RPMI8226 (cell line): ENCODE measurements around the gene DOP1A.
"Not testable (repeated sequence)": the region's sequence is repeated elsewhere in the genome, so short reads cannot be mapped to it uniquely, and the experiment has no call there.

Experiments
- DNase-seq: peaks from one replicate; pipeline ENCODE4 v3.0.0-alpha.2; 2015

The DOP1A gene

DNA sequence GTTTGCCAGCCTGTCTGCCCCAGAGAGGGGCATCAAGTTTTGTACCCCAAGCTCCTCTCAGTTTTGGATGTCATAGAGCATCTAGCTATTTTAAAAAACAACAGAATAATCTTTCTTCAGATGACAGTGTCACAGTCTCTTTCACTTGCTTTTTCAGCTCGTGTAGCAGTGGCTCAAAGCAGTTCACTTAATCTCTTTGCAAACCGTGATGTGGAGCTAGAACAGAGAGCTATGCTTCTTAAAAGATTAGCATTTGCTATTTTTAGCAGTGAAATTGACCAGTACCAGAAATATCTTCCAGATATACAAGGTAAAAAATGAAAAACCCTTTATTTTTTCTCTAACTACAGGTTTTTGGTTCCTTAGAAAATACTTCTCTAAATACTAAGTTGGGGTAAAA is 88.3 kb downstream of the DOP1A start:
- no peak for DNase-seq

DNA sequence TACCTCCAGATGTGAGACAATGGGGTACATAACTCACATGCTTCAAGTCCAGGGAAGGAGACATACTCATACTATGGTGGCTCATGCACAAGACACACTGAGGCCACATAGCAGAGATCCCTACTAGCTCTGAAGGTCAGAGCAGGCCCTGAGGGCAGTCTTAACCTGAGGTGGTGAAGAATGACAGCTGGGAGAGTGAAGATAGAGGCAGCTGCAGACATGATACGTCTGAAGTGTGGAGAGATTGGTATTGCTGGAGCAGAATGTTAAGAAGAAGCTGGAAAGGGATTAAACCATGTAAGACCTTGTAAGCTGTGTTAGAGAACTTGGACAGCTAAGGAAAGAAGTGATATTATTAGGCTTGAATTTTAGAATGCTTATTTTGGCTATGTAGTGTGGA is 92.7 kb downstream of the DOP1A start:
- no peak for DNase-seq

DNA sequence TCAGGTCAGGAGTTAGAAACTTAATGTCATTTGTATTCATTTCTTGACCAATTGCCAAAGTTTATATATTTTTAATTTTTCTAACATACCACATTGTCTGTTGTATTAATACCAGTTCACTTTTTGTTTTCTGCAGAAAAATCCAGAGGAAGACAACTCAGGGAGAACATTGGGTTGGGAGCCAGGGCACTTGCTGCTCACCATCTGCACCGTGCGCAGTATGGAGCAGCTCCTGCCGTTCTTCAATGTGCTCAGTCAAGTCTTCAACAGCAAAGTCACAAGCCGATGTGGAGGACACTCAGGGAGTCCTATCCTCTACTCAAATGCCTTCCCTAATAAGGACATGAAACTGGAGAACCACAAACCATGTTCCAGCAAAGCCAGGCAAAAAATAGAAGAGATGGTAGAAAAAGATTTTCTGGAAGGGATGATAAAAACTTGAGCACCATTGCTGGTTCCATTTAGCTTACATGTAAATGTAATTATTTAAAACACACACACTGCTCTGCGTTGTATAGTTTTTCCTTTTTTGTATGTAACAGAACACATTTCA is 100.3 kb downstream of the DOP1A start:
- no peak for DNase-seq

DNA sequence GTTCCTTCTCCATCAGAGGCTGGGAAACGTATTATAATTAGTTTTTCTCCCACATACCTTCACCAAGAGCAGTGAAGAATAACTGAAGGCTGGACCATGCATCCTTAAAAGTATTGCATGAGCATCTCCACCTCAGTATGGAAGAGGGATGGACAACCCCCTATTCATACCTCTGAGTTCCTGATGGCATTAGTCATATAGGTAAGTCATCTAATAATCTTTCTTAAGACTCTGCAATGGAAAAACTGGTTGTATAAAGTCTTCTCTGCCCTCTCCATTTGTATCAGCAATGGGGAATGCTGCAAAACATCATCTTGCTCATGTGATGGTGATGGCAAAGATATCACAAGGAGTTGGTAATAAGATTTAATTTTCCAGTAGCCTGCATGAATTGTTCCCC is 101.1 kb downstream of the DOP1A start:
- DNase-seq = no peak

DNA sequence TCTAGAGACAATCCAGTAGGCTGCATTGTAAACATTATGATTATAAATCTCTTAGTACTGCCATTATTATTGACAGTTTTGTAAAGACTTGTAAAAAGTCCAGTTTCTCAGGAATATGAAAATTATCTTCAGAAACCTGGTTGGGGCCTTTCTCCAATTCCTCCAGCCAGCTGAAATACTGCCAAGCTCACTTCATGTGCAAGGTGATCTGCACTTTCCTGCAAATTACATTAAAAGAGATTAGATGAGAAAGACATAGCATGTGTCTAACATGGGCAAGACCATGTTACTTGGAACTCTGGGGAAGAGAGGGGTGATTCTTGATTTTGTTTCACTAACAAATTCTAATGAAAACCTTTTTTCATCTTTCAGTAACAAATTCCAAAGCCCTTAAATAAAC is 101.6 kb downstream of the DOP1A start:
- no peak for DNase-seq

DNA sequence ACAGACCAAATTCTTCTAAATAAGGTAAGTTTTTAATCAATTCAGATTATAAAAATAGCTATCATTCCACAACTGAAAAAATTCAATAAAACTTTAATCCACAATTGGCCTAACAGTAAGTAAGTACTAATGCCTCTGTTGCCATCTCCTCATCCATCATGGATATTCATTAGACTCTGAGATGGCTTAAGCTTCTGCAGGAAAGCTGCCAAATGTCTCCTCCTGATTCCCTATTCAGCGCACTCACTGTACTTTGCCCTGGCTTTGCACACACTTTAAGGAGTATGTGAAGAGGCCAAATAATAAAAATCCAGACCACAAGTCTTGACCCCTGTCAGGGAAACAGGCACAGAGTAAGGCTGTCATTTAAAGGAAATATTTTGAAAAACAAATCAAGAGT is 102.0 kb downstream of the DOP1A start:
- DNase-seq = no peak

DNA sequence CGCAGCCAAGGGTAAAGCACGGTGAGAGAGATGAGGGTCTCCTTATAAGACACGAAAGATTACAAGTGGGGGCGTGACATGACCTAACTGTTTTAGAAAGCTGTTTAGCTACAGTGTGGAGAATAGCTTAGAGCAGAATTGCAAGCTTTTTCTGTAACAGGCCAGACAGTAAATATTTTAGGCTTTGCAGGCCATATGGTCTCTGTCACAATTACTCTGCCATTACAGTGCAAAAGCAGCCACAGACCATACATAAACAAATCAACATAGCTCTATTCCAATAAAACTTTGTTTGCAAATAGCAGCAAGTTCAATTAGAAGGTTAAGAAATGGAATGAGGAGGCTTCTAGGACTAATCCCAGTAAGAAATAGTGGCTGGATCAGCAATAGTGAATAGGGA is 108.8 kb downstream of the DOP1A start:
- no peak for DNase-seq

DNA sequence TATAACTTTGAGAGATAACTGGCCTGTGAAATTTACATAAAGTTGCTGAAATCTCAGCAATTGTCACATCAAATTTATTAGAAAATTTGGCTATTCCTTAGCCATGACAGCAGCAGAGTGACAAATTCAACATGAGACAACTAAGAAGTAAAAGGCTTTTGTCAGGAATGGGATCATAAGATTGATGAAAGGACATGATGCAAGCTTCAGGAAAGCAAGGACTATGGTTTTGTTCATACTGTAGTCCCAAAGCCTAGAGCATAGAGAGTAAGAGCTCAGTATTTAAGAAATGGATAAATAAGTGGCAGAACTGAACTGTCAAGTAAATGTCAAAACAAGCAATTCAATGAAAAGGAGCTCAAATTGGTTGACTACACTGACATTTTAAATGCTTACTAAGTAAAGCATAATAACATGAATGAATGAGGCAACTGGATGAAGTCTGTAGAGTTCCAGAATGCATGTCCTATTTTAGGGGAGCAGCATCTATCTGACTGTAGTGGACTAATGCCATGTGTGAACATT is 113.0 kb downstream of the DOP1A start:
- no peak for DNase-seq

DNA sequence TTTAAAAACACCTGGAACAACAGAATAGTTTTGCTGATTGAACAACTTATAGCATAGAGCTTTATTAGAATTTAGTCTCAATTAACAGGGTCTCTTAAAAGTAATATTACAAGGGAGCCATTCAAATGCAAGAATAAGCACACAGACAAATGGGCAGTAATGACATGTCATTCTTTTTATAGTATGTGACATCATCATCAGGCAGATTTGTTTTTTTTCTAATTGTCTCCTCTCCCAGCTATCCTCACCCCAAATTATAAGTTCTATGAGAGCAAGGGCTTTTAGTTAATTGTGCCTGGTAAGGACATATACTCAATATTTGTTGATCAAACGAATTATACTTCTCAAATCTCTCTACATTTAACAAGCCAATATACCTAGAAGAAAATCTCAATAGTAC is 114.6 kb downstream of the DOP1A start:
- DNase-seq = no peak

DNA sequence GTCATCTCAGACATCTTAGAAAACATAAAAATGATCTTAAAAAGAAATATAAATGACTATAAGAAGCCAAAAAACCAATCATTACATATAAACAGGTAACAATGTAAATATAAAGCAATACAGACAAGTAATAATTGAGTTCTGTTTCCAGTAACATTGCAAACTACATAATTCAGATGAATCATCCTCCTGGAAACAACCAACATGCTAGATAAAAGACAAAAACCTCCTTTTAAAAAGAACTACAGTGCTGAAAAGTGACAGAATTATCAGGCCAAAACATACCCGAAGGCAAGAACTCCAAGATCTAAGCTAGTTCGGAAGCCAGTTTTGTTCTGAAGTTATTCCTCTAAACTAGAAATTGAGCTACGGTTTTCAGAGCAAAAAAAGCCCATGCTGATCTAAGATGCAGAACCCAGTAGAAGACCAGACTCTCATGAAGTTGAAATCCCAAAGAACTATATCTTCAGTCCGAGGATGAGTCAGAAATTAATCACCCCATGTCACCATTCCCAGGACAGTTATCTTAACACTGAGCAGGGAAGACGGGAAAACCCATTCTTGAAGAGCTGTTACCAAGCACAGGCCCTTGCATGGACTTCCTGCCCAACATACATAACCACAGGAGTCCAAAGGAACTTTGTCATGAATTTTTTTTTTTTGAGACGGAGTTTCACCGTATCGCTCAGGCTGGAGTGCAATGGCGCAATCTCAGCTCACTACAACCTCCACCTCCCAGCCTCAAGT is 115.8 kb downstream of the DOP1A start:
- no peak for DNase-seq

DNA sequence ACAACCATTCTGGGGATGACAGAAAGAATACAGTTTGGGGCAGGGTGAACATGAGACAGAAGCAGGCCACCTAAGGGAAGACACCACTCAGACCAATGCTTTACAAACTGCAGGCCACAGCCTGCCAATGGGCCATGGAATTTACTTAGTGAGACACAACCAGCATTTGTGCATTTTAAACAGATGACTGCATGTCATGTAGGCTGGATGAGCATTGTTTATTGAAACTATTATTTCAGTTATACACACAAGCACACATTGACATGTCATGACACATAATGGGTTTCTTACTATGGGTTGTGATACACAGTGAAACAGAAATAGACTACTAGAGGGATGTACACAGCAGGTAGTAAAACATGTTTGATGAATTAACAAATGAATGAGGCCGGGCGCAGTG is 117.6 kb downstream of the DOP1A start:
- DNase-seq = no peak

DNA sequence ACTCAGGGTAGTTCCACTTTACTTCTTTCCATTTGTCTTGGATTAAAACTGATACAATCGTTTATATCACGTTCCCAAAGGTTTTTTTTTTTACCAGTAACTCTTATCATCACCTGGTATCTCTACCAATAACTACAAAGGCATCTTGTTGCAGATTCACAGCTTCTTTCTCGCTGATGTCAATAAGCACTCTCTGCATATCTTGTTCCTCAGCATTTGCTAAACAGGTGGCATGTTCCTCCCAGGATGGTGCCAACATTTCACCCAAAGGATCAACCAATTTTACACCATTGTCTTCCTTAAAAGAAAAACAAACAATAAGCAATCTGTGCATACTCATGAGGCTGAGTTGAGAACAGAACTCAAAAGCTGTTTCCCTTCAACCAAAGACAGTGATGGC is 121.0 kb downstream of the DOP1A start:
- DNase-seq = no peak

DNA sequence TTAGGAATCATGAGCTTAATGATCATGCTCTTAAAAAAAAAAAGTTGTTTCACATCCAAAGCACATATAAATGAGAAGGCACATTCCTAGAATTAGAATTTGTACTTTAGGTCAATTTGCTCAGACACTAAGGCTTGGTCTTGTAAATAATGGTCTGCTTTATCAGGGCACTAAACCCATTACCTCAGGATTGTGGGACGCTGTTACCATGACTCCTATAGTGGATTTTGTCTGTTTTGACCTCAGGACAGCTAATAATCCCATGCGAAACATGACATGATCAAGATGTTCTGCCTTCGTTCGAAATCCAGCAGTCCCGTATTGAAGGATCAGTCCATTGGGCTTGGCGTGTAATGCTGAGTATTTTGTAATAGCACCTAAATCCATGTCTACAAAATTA is 123.2 kb downstream of the DOP1A start:
- DNase-seq = no peak

DNA sequence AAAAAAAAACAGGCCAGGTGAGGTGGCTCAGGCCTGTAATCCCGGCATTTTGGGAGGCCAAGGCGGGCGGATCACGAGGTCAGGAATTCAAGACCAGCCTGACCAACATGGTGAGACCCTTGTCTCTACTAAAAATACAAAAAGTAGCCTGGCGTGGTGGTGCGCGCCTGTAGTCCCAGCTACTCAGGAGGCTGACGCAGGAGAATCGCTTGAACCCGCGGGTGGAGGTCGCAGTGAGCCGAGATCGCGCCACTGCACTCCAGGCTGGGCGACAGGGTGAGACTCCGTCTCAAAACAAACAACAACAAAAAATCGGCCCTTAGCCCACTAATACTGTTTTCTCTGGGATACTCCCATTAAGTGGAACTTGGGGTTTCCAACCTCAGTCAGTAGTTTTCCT is 124.5 kb downstream of the DOP1A start:
- not testable (repeated sequence) for DNase-seq

DNA sequence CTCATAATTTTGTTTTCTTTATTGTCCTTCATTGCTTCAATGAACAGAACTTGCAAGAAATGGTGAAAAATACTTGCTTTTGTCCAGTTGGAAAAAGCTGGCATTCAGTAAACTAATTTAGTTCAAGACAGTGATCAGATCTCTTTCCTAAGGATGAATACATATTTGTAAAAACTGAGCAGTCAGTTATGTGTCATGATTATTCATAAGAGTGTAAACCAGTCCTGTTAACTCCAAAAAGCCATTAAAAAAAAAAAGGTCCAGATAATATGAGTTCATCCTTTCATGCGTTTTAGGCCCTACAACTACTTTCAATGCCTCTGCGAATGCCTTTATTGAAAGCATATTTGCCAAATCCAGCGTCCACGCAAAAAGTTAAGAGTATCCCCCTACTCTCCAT is 125.0 kb downstream of the DOP1A start:
- DNase-seq = no peak

DNA sequence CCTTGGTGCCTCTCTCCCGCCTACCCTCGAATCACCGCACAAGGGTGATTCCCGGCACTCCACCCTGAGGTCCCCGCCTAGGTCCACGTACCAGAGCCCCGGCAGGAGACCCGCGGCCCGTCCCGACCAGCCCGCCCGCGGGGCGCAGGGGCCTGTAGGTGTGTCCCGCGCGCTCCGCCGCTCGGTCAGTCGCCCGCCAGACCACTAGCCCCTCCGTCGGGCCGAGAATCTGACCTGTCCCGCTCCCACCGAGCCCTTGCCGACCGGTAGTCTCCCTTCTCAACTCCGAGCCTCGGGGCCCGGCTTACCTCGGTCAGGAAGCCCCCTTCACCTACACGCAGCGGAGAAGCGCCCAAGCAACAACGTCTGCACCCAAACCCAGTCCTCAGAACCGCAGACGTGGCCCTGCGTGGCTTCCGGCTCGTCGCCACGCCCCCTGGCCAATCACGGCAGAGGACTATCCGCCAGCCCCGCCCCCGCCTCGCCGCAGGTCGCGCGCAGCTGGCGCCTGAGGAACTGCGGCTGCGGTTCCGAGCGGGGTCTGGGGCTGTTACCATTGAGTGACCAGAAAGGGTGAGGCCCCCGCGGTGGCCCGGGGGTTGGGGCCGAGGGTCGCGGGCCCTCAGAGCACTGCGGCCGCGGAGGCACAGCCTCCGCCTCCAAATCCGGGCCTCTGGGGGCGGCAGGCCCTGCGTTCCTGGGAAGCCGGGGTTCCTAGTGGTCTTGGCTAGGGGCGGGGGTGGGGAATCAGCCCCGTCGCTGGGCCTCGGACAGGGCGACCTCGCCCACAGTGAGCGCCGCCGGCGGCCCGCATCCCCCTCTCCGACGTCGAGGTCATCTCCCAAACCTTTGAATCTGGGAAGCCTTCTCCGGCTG is 125.6 kb downstream of the DOP1A start, which contains the start of the genes PGM3 and RWDD2A:
PGM3 (minus strand) TSS at position 395 of the 876 bp plus-strand sequence. CDS start 2,253 bp downstream, outside the sequence.
RWDD2A (plus strand) TSS at position 487 of the 876 bp plus-strand sequence. CDS start 1,095 bp downstream, outside the sequence.
- peak; percentile 79 for DNase-seq

DNA sequence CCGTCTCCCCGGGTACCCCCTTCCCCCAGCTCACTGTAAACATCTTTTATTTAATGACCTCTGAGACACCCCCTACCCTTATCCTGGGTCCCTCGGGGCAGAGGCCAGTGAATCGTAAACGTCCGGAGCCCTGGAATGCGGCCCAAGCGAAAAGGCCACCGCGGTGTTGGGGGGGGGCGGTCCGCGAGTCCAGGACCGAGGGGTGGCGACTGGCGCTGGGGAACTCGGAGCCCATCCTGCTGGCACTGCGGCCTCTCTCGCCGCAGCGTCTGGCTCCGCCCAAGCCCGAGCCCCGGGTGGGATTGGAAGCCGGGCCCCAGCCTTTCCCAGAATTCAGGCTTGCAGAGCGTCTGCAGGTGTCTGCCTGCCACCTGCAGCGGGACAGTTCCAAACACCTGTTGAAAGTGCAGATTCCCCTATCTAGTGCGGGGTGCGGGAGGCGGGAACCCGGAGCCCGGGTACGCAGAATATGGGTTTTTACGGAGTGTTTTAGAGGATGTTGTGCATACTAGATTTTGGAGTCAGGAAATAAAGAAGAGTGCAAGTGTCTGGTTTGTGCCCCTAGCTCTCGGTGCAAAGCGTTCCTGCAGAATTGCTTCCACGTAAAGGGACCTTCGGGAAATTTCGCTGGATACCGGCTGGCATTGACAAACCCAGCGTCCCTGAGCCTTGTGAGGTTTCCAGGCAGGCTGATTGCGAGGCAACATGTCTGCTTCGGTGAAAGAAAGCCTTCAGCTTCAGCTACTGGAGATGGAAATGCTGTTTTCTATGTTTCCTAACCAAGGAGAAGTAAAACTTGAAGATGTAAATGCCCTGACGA is 126.5 kb downstream of the DOP1A start:
- peak; percentile 11 for DNase-seq

DNA sequence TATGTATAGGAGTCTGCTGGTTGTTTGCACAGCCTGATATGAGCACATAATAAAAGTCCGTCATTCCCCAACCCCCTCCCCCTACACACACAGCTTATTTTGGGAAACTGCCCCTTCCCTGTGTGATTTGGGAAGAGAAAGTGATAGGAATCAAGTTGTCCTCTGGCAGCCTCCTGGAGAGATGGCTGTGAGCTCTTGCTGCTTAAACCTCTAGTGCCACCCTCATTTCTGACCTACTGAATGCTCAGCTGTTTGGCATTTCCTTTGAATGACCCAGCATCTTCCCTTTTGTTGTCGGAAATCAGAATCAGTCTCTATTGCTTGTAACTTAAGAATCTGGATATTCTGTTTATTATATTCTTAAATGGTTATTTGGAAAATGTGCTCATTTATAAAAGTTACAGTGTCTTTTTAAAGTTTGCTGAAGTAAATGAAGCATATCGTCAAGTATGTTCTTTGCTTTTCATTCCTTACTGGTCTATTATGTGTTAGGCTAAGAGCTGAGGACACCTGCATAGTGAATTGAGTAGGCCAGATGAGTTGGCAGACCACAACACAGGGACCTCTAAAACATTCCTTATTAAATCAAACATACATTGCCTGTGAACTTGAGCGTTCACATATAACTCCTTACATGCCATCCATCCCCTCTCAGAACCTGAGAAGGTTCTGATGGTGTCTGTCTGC is 131.2 kb downstream of the DOP1A start:
- no peak for DNase-seq

DNA sequence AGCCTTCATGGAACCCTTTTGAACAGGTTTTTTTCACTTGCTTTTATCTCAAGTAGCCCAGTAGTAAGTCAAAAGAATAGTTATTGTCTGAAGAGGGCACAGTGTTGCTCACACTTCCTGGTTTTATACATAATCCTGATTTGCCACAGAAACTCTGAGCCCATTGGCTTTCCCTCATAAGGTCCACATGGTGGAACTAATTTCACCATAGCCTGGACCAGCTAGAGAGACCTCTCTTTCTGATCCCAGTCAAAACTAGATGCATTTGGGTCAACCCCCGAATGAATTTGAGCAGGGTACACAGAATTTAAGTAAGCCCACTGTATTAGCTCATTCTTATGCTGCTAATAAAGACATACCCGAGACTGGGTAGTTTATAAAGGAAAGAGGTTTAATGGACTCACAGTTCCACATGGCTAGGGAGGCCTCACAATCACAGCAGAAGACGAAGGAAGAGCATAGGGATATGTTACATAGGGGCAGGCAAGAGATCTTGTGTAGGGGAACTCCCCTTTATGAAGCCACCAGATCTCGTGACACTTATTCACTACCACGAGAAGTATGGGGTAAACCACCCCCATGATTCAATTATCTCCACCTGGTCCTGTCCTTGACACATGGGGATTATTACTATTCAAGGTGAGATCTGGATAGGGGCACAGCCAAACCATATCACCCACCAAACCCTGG is 131.8 kb downstream of the DOP1A start:
- no peak for DNase-seq

DNA sequence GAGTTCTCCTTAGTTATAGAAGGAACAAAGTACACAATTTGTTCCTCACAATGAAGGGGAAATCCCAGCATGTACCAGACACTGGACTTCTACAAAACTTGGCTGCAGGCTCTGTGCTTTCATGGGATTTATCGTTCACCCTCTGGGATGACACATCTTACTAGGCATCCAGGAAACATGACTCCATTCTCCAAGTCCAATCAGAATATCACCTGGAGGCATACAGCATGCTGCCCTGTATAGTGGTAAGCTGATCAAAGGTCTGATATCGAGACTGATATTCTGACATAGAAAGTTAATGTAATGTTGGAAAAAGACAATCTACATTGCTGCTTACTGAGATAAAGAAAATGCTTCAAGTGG is 132.4 kb downstream of the DOP1A start:
- DNase-seq = no peak

DNA sequence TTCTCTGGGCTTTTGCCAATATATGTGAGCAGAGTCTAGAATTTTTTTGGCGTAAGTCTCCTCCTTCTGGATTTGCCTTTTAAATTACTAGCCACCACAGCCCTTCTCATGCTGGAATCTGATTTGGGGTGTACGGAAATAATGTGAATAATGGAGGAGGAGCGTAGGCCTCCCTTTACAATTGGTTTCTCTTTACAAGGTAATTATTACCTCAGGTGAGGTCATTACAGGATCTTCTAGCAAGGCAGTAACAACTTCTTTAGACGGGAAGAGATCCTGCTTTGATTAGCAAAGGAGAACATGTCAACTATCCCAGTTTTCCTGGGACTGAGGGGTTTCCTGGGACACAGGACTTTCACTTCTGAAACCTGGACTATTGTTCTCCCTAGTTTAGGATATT is 134.6 kb downstream of the DOP1A start:
- no peak for DNase-seq
